ENCODE measurements around the gene RARS1.

DNA sequence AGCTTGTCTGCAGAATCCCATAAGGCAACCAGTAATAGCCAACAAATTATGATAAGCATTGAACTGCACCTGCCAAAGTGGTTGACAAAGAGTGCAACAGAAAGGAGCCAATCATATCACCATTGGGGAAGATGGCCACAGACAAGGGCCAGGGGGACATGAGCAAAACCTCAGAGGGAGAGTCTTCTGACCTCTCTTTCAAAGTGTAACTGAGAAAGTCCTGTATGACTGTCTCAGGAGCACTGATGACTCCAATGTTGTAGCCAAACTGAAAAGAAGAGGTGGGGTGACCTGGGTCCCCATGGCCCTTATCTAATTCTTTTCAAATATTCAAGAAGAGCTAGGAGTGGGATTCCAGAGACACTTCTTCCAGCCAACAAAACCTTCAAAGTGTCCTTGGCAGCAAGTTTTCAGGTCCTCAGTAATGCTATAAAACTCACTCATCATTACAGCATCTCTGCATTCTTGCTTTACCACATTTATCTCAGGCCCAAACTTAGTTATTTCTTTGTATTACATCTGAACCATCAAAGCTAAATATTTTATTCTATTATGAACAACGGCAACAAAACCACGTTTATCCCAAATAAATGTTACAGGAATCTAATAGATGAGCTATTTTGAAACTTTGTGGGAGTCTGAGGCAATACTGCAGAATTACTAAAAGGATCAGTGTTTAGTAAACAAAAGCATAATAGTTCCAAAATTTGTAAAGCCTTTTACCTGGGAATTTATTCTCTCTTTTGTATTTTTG, 67.3 kb downstream of the RARS1 start:
- TF ChIP-seq, protein P1, sequence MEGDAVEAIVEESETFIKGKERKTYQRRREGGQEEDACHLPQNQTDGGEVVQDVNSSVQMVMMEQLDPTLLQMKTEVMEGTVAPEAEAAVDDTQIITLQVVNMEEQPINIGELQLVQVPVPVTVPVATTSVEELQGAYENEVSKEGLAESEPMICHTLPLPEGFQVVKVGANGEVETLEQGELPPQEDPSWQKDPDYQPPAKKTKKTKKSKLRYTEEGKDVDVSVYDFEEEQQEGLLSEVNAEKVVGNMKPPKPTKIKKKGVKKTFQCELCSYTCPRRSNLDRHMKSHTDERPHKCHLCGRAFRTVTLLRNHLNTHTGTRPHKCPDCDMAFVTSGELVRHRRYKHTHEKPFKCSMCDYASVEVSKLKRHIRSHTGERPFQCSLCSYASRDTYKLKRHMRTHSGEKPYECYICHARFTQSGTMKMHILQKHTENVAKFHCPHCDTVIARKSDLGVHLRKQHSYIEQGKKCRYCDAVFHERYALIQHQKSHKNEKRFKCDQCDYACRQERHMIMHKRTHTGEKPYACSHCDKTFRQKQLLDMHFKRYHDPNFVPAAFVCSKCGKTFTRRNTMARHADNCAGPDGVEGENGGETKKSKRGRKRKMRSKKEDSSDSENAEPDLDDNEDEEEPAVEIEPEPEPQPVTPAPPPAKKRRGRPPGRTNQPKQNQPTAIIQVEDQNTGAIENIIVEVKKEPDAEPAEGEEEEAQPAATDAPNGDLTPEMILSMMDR (IDR thresholded peaks at IDR 0.05) = no peak
- no peak for TF ChIP-seq POLR2AphosphoS5 (IDR thresholded peaks at IDR 0.05; ENCODE audit: low read depth, low read length)
- TF ChIP-seq, protein P2, sequence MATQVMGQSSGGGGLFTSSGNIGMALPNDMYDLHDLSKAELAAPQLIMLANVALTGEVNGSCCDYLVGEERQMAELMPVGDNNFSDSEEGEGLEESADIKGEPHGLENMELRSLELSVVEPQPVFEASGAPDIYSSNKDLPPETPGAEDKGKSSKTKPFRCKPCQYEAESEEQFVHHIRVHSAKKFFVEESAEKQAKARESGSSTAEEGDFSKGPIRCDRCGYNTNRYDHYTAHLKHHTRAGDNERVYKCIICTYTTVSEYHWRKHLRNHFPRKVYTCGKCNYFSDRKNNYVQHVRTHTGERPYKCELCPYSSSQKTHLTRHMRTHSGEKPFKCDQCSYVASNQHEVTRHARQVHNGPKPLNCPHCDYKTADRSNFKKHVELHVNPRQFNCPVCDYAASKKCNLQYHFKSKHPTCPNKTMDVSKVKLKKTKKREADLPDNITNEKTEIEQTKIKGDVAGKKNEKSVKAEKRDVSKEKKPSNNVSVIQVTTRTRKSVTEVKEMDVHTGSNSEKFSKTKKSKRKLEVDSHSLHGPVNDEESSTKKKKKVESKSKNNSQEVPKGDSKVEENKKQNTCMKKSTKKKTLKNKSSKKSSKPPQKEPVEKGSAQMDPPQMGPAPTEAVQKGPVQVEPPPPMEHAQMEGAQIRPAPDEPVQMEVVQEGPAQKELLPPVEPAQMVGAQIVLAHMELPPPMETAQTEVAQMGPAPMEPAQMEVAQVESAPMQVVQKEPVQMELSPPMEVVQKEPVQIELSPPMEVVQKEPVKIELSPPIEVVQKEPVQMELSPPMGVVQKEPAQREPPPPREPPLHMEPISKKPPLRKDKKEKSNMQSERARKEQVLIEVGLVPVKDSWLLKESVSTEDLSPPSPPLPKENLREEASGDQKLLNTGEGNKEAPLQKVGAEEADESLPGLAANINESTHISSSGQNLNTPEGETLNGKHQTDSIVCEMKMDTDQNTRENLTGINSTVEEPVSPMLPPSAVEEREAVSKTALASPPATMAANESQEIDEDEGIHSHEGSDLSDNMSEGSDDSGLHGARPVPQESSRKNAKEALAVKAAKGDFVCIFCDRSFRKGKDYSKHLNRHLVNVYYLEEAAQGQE (IDR thresholded peaks at IDR 0.05; ENCODE audit: insufficient read depth in 1 of 2, low read depth in 2 of 2, low read length in 1 of 2) = no peak
- TF ChIP-seq TCF7L2 (IDR thresholded peaks at IDR 0.05; ENCODE audit: low read depth, low read length) = no peak
- no peak for TF ChIP-seq SIN3A (IDR thresholded peaks at IDR 0.05; ENCODE audit: borderline replicate concordance, insufficient read depth, low read depth, low read length)

Measured in Panc1 (cell line).